ENCODE results near the gene MZF1.

The MZF1 gene

GRCh38 chr19:58513694-58514563, 59.2 kb downstream of the MZF1 start:
- DNase-seq (ENCODE audit: low read depth, low spot score), result peak; percentile 96

DNA sequence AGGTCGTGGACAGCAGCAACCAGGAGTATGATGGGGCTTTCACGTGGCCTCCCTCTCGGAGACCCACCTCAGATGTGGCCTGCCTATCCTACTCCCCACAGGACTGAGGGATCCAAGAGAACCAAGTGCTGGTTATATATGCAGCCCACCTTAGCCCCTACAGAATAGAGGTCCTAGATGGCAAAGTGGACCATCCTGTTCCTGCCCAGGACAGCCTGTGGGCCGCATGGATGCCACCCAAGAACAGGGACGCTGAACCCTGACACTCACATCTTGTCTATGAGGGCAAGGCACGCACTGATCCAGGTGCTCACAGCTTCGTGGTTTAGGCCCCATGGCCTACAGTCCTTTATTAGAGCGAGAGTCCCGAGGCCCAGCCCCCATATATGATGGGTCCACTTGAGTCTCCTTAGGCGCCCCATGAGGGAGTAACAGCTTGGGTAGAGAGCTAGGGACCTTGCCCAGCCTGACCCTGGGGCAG, 59.9 kb downstream of the MZF1 start:
- no peak for DNase-seq (ENCODE audit: low read depth, low spot score)

Data from astrocyte of the hippocampus (primary cell).